Naive thymus-derived CD4-positive, alpha-beta T cell (primary cell): ENCODE data around the gene YEATS2. TPM values are rescaled to one million over a fixed set of nuclear protein-coding genes. Genes with fewer than 3 reads are reported as not detected.
"Not testable (repeated sequence)": the region's sequence is repeated elsewhere in the genome, so short reads cannot be mapped to it uniquely, and the experiment has no call there.

ENCODE experiments used
- ATAC-seq: fragments of 150-1000 bp; cut with Tn5 transposase; 2 replicates; pipeline ENCODE4 v1.10.0; 2021; ENCODE audit warnings: mild to moderate bottlenecking, moderate library complexity
- CTCF ChIA-PET: fragments of 350-600 bp; sonication (Branson Sonifier 250); formaldehyde crosslinking; loops from one replicate; lab custom pipeline; 2021; ENCODE audit warnings: antibody characterized with exemption; lab: Charles Lee
- POLR2A ChIA-PET: fragments of 350-600 bp; sonication (Branson Sonifier 250); formaldehyde crosslinking; loops from one replicate; lab custom pipeline; 2021; ENCODE audit warnings: antibody characterized with exemption, inconsistent platforms; lab: Charles Lee
- DNase-seq, 9 donors: peaks; one replicate each; pipeline versions ENCODE4 v3.0.0 to v3.0.0-alpha.2; 2020 to 2022; ENCODE audit warnings: mixed read lengths in 1 of 9
- H3K27ac ChIP-seq: one replicate; pipeline ENCODE4 v1.7.0; 2013; ENCODE audit warnings: mild to moderate bottlenecking, low read depth, low read length, moderate library complexity
- H3K27me3 ChIP-seq, 2 donors: one replicate each; pipeline ENCODE4 v1.7.0; 2013; ENCODE audit warnings: low read length in 2 of 2, mild to moderate bottlenecking in 2 of 2, moderate library complexity in 2 of 2; ENCODE audit not compliant: control insufficient read depth in 2 of 2, insufficient read depth in 2 of 2
- H3K36me3 ChIP-seq, 3 experiments: 1 replicate in 2 of 3; 2 replicates in 1 of 3; pipeline ENCODE4 v1.7.0; 2013; ENCODE audit warnings: low read length in 3 of 3, mild to moderate bottlenecking in 3 of 3, moderate library complexity in 1 of 3; ENCODE audit not compliant: insufficient read depth in 3 of 3, control insufficient read depth in 2 of 3
- H3K4me1 ChIP-seq, 2 donors: one replicate each; pipeline ENCODE4 v1.7.0; 2013; ENCODE audit warnings: low read length in 2 of 2, mild to moderate bottlenecking in 2 of 2, moderate library complexity in 1 of 2; ENCODE audit not compliant: control insufficient read depth in 2 of 2, insufficient read depth in 2 of 2
- H3K4me3 ChIP-seq: 2 replicates; pipeline ENCODE4 v1.7.0; 2013; ENCODE audit warnings: mild to moderate bottlenecking, low read length
- H3K9me3 ChIP-seq, 3 experiments: 1 replicate in 2 of 3; 2 replicates in 1 of 3; pipeline ENCODE4 v1.7.0; 2013; ENCODE audit warnings: low read length in 3 of 3; ENCODE audit not compliant: control insufficient read depth in 2 of 3
- H3K27ac Mint-ChIP-seq, 9 donors: one replicate each; pipeline ENCODE4 v1.8.0; 2020 to 2022; ENCODE audit warnings: mixed read lengths in 9 of 9, mild to moderate bottlenecking in 8 of 9, moderate library complexity in 5 of 9, inconsistent platforms in 2 of 9
- H3K27me3 Mint-ChIP-seq, 5 donors: one replicate each; pipeline ENCODE4 v1.8.0; 2021 to 2022; ENCODE audit warnings: mixed read lengths in 5 of 5, mild to moderate bottlenecking in 1 of 5
- H3K36me3 Mint-ChIP-seq, 5 donors: one replicate each; pipeline ENCODE4 v1.8.0; 2020 to 2022; ENCODE audit warnings: mixed read lengths in 5 of 5, mild to moderate bottlenecking in 3 of 5, inconsistent platforms in 1 of 5
- H3K4me1 Mint-ChIP-seq, 7 donors: one replicate each; pipeline ENCODE4 v1.8.0; 2020 to 2022; ENCODE audit warnings: mixed read lengths in 7 of 7, mild to moderate bottlenecking in 3 of 7, inconsistent platforms in 1 of 7
- H3K4me3 Mint-ChIP-seq, 10 donors: one replicate each; pipeline ENCODE4 v1.8.0; 2020 to 2022; ENCODE audit warnings: mild to moderate bottlenecking in 10 of 10, mixed read lengths in 10 of 10, moderate library complexity in 6 of 10, inconsistent platforms in 2 of 10
- H3K9me3 Mint-ChIP-seq, 11 donors: one replicate each; pipeline ENCODE4 v1.8.0; 2020 to 2022; ENCODE audit warnings: mixed read lengths in 11 of 11, mild to moderate bottlenecking in 4 of 11, inconsistent platforms in 1 of 11, moderate library complexity in 1 of 11
- intact Hi-C, 2 donors: fragments of 100-400 bp; cut with micrococcal nuclease; formaldehyde crosslinking; loops; one replicate each; pipeline ENCODE4 v1.15.1; 2023
- polyA plus RNA-seq, 2 donors: library from polyadenylated mRNA; unstranded; fragments of 300-500 nt; fragmentation: Illumina TruSeq; gene quantifications; one replicate each; pipeline ENCODE4 v1.2.3, GENCODE V29; 2021
- total RNA-seq, 6 experiments: library from RNA in 5 of 6; stranded (reverse) in 5 of 6; gene quantifications; 1 replicate in 5 of 6; 2 replicates in 1 of 6; pipeline ENCODE4 v1.2.3 and lab custom pipeline; 2021 to 2026

YEATS2 gene
- total and polyA plus RNA-seq, 7 experiments from 2014 or later = 5.5 to 61.4 (median 21.0) TPM

GRCh38 chr3:183740154-183740553, 42.6 kb downstream of the YEATS2 start:
- H3K4me1 ChIP-seq, H3K4me3 ChIP-seq, DNase-seq, ATAC-seq, H3K9me3 ChIP-seq, H3K27me3 ChIP-seq, CTCF ChIA-PET, H3K4me1 Mint-ChIP-seq, H3K9me3 Mint-ChIP-seq, H3K4me3 Mint-ChIP-seq, H3K27ac Mint-ChIP-seq, intact Hi-C loops, POLR2A ChIA-PET, H3K27ac ChIP-seq, H3K36me3 ChIP-seq, H3K27me3 Mint-ChIP-seq: not testable (repeated sequence)
- peaks cover 10 to 49% (median 41%) of the 10 kb centered on the region in 5 donors for H3K36me3 Mint-ChIP-seq

DNA sequence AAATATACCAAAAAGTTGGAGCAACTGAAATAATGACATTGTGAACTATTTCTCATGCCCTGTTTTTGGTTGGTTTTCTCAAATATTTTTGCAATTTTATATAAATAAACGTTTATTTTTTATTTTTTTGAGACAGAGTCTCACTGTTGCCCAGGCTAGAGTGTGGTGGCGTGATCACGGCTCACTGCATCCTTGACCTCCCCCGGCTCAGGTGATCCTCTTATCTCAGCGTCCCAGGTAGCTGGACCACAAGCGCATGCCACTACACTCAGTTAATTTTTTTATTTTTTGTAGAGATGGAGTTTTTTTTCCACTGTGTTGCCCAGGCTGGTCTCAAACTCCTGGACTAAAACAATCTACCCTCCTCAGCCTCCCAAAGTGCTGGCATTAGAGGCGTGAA, 45.6 kb downstream of the YEATS2 start:
- intact Hi-C loops = no loop called here
- Mint-ChIP-seq H3K27ac (no peak overlapping the region), H3K27me3 (no peaks in the 10 kb centered on the region), H3K4me3 (no peak overlapping the region), H3K4me1 (peaks cover 0 to 2% (median 0%) of the 10 kb centered on the region in 7 donors), H3K9me3 (no peaks in the 10 kb centered on the region), H3K36me3 (peaks cover 5 to 36% (median 19%) of the 10 kb centered on the region in 5 donors)
- no peak for DNase-seq
- ChIA-PET POLR2A (no interaction called here), CTCF (no interaction called here)
- Histone ChIP-seq H3K4me1 (no peaks in the 10 kb centered on the region), H3K36me3 (peaks cover 0 to 12% (median 0%) of the 10 kb centered on the region in 3 experiments), H3K27ac (no peak overlapping the region), H3K4me3 (no peak overlapping the region), H3K9me3 (no peaks in the 10 kb centered on the region), H3K27me3 (no peaks in the 10 kb centered on the region)
- no peak for ATAC-seq

DNA sequence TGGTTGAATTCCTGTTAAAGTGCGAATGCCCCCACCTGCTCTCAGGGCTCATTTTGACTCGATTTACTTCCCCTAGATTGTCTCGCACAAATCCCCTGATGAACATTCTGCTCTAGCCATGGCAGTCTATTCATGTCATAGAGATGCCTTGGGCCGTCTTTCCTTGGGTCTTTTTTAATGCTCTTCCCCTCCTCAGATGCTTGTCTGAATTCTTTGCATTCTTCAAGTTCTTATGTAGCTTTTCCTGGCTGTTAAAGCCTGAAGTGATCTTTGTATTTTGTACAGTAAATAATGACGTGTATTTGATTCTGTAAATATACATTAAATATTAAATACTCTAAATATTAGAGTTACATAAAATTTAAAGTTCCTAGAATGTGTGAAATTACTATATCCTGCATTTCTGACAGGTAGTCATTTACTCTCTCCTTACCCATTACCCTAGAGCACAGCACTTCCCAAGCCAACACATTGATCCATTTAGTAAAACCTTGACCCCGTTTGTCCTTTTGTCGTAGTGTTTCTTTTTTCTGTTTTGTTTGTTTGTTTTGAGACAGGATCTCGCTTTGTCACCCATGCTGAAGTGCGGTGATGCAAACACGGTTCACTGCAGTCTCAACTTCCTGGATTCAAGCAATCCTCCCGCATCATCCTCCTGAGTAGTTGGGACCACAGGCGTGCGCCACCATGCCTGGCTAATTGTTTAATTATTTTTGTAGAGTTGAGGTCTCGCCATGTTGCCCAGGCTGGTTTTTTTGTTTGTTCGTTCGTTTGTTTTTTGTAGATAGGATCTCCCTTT, 47.9 kb downstream of the YEATS2 start:
- Mint-ChIP-seq H3K9me3 (no peaks in the 10 kb centered on the region), H3K27ac (peak overlapping the region in 2 of 9 donors; percentile 5 to 36), H3K36me3 (peaks cover 5 to 40% (median 24%) of the 10 kb centered on the region in 5 donors), H3K4me3 (no peak overlapping the region), H3K27me3 (no peaks in the 10 kb centered on the region), H3K4me1 (peaks cover 0 to 2% (median 0%) of the 10 kb centered on the region in 7 donors)
- DNase-seq = no peak
- Histone ChIP-seq H3K27me3 (no peaks in the 10 kb centered on the region), H3K4me3 (no peak overlapping the region), H3K4me1 (no peaks in the 10 kb centered on the region), H3K36me3 (peaks cover 0 to 16% (median 0%) of the 10 kb centered on the region in 3 experiments), H3K9me3 (no peaks in the 10 kb centered on the region), H3K27ac (no peak overlapping the region)
- ChIA-PET CTCF (no interaction called here), POLR2A (no interaction called here)
- no peak for ATAC-seq
- intact Hi-C loops = no loop called here

DNA sequence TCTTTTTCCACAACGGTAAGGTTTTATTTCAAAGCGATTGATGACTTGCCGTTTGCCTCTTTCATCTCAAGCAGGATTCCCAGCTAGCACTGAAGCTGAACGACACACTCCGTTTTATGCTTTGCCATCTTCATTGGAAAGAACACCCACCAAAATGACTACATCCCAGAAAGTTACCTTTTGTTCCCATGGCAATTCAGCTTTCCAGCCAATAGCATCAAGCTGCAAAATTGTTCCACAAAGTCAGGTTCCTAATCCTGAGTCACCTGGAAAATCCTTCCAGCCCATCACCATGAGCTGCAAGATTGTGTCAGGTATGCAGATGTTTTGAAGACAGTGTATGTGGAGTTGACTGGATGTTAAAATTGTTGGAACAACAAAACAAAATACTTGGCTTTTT, 56.5 kb downstream of the YEATS2 start:
- Histone ChIP-seq H3K4me3 (no peak overlapping the region), H3K27me3 (no peaks in the 10 kb centered on the region), H3K4me1 (no peaks in the 10 kb centered on the region), H3K36me3 (peaks cover 5 to 46% (median 15%) of the 10 kb centered on the region in 3 experiments), H3K27ac (no peak overlapping the region), H3K9me3 (no peaks in the 10 kb centered on the region)
- Mint-ChIP-seq H3K9me3 (no peaks in the 10 kb centered on the region), H3K4me1 (peaks cover 0 to 3% (median 0%) of the 10 kb centered on the region in 7 donors), H3K36me3 (peaks cover 4 to 57% (median 33%) of the 10 kb centered on the region in 5 donors), H3K27me3 (no peaks in the 10 kb centered on the region), H3K27ac (no peak overlapping the region), H3K4me3 (no peak overlapping the region)
- CTCF ChIA-PET = no interaction called here
- DNase-seq = no peak
- POLR2A ChIA-PET = no interaction called here
- intact Hi-C loops = no loop called here
- no peak for ATAC-seq

DNA sequence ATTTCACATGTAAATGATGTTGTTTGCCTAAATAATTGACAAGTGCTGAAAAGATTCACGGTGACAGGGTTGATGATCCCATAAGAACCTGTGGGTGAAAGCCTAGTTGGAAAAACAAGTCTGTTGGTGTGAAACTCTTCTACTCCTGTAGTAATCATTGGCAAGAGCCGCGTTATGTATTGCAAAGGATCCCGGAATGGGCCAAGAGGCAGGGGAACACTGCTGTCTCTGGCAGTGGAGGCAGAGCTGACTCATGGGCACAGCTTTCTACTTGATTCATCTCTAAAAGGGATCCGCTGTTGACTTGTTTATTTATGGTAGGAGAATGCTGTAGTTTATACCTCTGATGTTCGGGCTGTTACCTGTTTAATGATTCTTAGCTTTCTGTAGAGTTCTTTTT, 64.7 kb downstream of the YEATS2 start:
- no peaks in the 10 kb centered on the region for H3K27me3 Mint-ChIP-seq
- H3K27ac Mint-ChIP-seq = no peak overlapping the region
- ChIA-PET CTCF (no interaction called here), POLR2A (no interaction called here)
- ATAC-seq (no peak), DNase-seq (no peak)
- intact Hi-C loops = loop anchor here in 1 of 2 donors (10.0 kb wide), 1 partner anchor 638 kb away; no protein-coding TSS in a partner anchor
- Histone ChIP-seq H3K4me1 (no peaks in the 10 kb centered on the region), H3K36me3 (peaks cover 7 to 32% (median 14%) of the 10 kb centered on the region in 3 experiments), H3K9me3 (no peaks in the 10 kb centered on the region), H3K4me3 (no peak overlapping the region), H3K27ac (no peak overlapping the region), H3K27me3 (no peaks in the 10 kb centered on the region)
- H3K4me3 Mint-ChIP-seq = no peak overlapping the region
- no peaks in the 10 kb centered on the region for H3K9me3 Mint-ChIP-seq
- H3K4me1 Mint-ChIP-seq = peaks cover 5 to 18% (median 12%) of the 10 kb centered on the region in 7 donors
- H3K36me3 Mint-ChIP-seq = peaks cover 4 to 33% (median 19%) of the 10 kb centered on the region in 5 donors

- no peaks in the 10 kb centered on the region for H3K9me3 Mint-ChIP-seq
- H3K27me3 ChIP-seq = no peaks in the 10 kb centered on the region
- H3K27ac Mint-ChIP-seq = peak overlapping the region; percentile 18 to 80 (median 33)
- no peak overlapping the region for H3K4me3 Mint-ChIP-seq
- DNase-seq (no peak), ATAC-seq (no peak)
- H3K4me3 ChIP-seq = no peak overlapping the region
- peaks cover 4 to 23% (median 12%) of the 10 kb centered on the region in 5 donors for H3K36me3 Mint-ChIP-seq
- H3K4me1 Mint-ChIP-seq = peaks cover 5 to 18% (median 12%) of the 10 kb centered on the region in 7 donors
- intact Hi-C loops = loop anchor here (5.0 to 10.0 kb wide), 2 partner anchors 640 to 1053 kb away; no protein-coding TSS in a partner anchor
- H3K27ac ChIP-seq = no peak overlapping the region
- H3K36me3 ChIP-seq = peaks cover 0 to 18% (median 14%) of the 10 kb centered on the region in 3 experiments
- no peaks in the 10 kb centered on the region for H3K27me3 Mint-ChIP-seq
- H3K9me3 ChIP-seq = no peaks in the 10 kb centered on the region
- no peaks in the 10 kb centered on the region for H3K4me1 ChIP-seq
- ChIA-PET CTCF (interaction anchor here (1.0 to 2.7 kb wide), 4 partner anchors 10 to 643 kb away, joined by 3 to 29 read pairs (median 6); no protein-coding TSS in a partner anchor), POLR2A (interaction anchor here (0.7 kb wide), 1 partner anchor 289 kb away, joined by 3 read pairs; no protein-coding TSS in a partner anchor)
Measured at GRCh38 chr3:183764847-183765731, 67.5 kb downstream of the YEATS2 start.
